OCI-LY7 (cell line): ENCODE results near the gene SLC7A11. TPM values are rescaled to one million over a fixed set of nuclear protein-coding genes. Genes with fewer than 3 reads are reported as not detected.
"Not testable (repeated sequence)": the region's sequence is repeated elsewhere in the genome, so short reads cannot be mapped to it uniquely, and the experiment has no call there.

Experiments
- BruUV-seq: library from RNA; stranded (reverse); fragments of 400-500 nt; replicated peaks from 2 replicates; lab custom pipeline; 2021; lab: Mats Ljungman, UMichigan
- CTCF ChIA-PET: fragments of 300-600 bp; sonication (Branson Sonifier 250); formaldehyde crosslinking; loops from one replicate; lab custom pipeline; 2022; ENCODE audit warnings: antibody characterized with exemption; ENCODE audit not compliant: unreplicated experiment; lab: Charles Lee
- POLR2A ChIA-PET: fragments of 300-600 bp; sonication (Branson Sonifier 250); formaldehyde crosslinking; loops from one replicate; lab custom pipeline; 2022; ENCODE audit warnings: antibody characterized with exemption; lab: Charles Lee
- DNase-seq: peaks from one replicate; pipeline ENCODE4 v3.0.0-alpha.2; 2015; ENCODE audit warnings: low spot score
- H2AFZ ChIP-seq: fragments of 200-600 bp; sonication (generic), shearing (Covaris generic); 2 replicates; pipeline ENCODE4 v1.6.1; 2014; ENCODE audit warnings: mild to moderate bottlenecking, antibody characterized with exemption, low read length, moderate library complexity
- H3K27ac ChIP-seq: fragments of 200-600 bp; sonication (generic); 2 replicates; pipeline ENCODE4 v1.5.1; 2014; ENCODE audit warnings: mixed run types, low read depth, mild to moderate bottlenecking, moderate library complexity, low read length, inconsistent platforms; ENCODE audit not compliant: poor library complexity, severe bottlenecking
- H3K36me3 ChIP-seq: fragments of 200-600 bp; sonication (generic); 2 replicates; pipeline ENCODE4 v1.6.1; 2014; ENCODE audit warnings: mild to moderate bottlenecking, antibody characterized with exemption, low read length, moderate library complexity, mixed read lengths; ENCODE audit not compliant: insufficient read depth
- H3K4me1 ChIP-seq: fragments of 200-600 bp; sonication (generic); 2 replicates; pipeline ENCODE4 v1.5.1; 2014; ENCODE audit warnings: mild to moderate bottlenecking, low read length; ENCODE audit not compliant: insufficient read depth, poor library complexity, severe bottlenecking
- H3K4me2 ChIP-seq: fragments of 200-600 bp; sonication (generic); 2 replicates; pipeline ENCODE4 v1.6.1; 2014; ENCODE audit warnings: mild to moderate bottlenecking, low read length
- H3K4me3 ChIP-seq: fragments of 200-600 bp; sonication (generic); 2 replicates; pipeline ENCODE4 v1.5.1; 2014; ENCODE audit warnings: mild to moderate bottlenecking, low read depth, low read length; ENCODE audit not compliant: poor library complexity, severe bottlenecking
- H3K79me2 ChIP-seq: fragments of 200-600 bp; sonication (generic); 2 replicates; pipeline ENCODE4 v1.6.1; 2016; ENCODE audit warnings: low read depth, mild to moderate bottlenecking, low read length, moderate library complexity, mixed read lengths; ENCODE audit not compliant: insufficient read depth
- H3K9me2 ChIP-seq: fragments of 200-600 bp; sonication (generic); 2 replicates; pipeline ENCODE4 v1.6.1; 2016; ENCODE audit warnings: mild to moderate bottlenecking, low read length, mixed read lengths; ENCODE audit not compliant: insufficient read depth
- H3K9me3 ChIP-seq: fragments of 200-600 bp; sonication (generic); 2 replicates; pipeline ENCODE4 v1.6.1; 2014; ENCODE audit warnings: mild to moderate bottlenecking, mixed run types, low read length, mixed read lengths
- H4K20me1 ChIP-seq: fragments of 200-600 bp; sonication (generic); 2 replicates; pipeline ENCODE4 v1.6.1; 2014; ENCODE audit warnings: mild to moderate bottlenecking, antibody characterized with exemption, low read length, moderate library complexity, mixed read lengths; ENCODE audit not compliant: insufficient read depth
- EZH2phosphoT487 ChIP-seq: fragments of 200-600 bp; sonication (generic); IDR thresholded peaks from 2 replicates; pipeline ENCODE4 v1.6.1; 2018; ENCODE audit warnings: low read depth, borderline replicate concordance, mild to moderate bottlenecking, mixed run types, antibody characterized with exemption, low read length, moderate library complexity, mixed read lengths
- intact Hi-C: fragments of 100-400 bp; cut with micrococcal nuclease; formaldehyde crosslinking; loops from one replicate; pipeline ENCODE4 v1.10.0; 2022; ENCODE audit not compliant: unreplicated experiment
- total RNA-seq, 2 experiments: library from RNA; depleted of rRNA in 1 of 2; stranded (reverse); fragments of >200 nt in 1 of 2; shearing (Covaris generic) in 1 of 2; gene quantifications; 2 replicates each; pipeline ENCODE4 v1.2.3, GENCODE V29; 2014 to 2022
- TF ChIP-seq, protein P1 (sequence below): fragments of 200-600 bp; sonication (generic); conservative IDR thresholded peaks from 2 replicates; pipeline ENCODE4 v1.5.1; 2014; ENCODE audit warnings: mild to moderate bottlenecking, antibody characterized with exemption, low read length, moderate library complexity, mixed read lengths

Gene SLC7A11
- total RNA-seq, 2 experiments from 2014 or later: 5.7 to 16.7 TPM

DNA sequence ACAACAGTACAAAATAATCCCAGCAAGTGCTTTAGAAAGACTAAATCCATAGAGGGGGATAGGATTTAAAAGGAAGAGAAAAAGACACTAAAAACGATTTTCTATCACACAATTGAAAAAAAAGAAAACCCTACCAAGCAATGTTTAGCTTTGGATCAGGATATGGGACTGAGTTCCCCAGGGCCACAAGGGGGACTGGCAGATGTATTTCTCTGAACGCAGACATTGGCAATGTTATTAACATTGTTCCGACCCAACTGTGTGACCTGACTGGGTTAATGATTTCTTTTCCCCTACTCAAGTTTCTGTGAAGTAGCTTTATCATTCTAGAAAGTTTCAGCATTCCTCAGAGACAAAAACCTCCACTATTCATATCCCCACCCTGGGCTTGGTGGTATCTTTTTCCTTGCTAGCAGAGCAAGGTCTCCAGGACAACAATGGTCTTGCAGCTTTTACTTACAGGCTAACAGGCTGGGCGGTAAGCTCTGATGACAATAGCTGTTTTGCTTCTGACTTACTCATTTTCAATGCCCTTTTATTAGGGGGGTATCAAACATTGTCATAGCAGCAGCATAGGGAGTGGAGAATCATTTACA is 25.8 kb downstream of the SLC7A11 start:
- H3K4me3 ChIP-seq: no peak overlapping the region
- intact Hi-C loops: no loop called here
- H3K9me3 ChIP-seq: no peaks in the 10 kb centered on the region
- H2AFZ ChIP-seq: no peak overlapping the region
- peaks cover 50% of the 10 kb centered on the region for H3K36me3 ChIP-seq
- no peaks in the 10 kb centered on the region for H3K79me2 ChIP-seq
- POLR2A ChIA-PET: interaction anchor here (0.7 to 1.7 kb wide), 5 partner anchors 12 to 25 kb away, joined by 3 to 8 read pairs (median 3); partner anchors contain the start of gene SLC7A11
- no peak for DNase-seq
- BruUV-seq: no TSS peak
- no peak overlapping the region for H3K27ac ChIP-seq
- H4K20me1 ChIP-seq: no peaks in the 10 kb centered on the region
- CTCF ChIA-PET: interaction anchor here (0.6 kb wide), 1 partner anchor 18 kb away, joined by 3 read pairs; no protein-coding TSS in a partner anchor
- no peak overlapping the region for H3K4me2 ChIP-seq
- TF ChIP-seq, protein P1, sequence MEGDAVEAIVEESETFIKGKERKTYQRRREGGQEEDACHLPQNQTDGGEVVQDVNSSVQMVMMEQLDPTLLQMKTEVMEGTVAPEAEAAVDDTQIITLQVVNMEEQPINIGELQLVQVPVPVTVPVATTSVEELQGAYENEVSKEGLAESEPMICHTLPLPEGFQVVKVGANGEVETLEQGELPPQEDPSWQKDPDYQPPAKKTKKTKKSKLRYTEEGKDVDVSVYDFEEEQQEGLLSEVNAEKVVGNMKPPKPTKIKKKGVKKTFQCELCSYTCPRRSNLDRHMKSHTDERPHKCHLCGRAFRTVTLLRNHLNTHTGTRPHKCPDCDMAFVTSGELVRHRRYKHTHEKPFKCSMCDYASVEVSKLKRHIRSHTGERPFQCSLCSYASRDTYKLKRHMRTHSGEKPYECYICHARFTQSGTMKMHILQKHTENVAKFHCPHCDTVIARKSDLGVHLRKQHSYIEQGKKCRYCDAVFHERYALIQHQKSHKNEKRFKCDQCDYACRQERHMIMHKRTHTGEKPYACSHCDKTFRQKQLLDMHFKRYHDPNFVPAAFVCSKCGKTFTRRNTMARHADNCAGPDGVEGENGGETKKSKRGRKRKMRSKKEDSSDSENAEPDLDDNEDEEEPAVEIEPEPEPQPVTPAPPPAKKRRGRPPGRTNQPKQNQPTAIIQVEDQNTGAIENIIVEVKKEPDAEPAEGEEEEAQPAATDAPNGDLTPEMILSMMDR: no peak
- TF ChIP-seq EZH2phosphoT487: no peak
- peaks cover 7% of the 10 kb centered on the region for H3K4me1 ChIP-seq
- H3K9me2 ChIP-seq: no peaks in the 10 kb centered on the region

DNA sequence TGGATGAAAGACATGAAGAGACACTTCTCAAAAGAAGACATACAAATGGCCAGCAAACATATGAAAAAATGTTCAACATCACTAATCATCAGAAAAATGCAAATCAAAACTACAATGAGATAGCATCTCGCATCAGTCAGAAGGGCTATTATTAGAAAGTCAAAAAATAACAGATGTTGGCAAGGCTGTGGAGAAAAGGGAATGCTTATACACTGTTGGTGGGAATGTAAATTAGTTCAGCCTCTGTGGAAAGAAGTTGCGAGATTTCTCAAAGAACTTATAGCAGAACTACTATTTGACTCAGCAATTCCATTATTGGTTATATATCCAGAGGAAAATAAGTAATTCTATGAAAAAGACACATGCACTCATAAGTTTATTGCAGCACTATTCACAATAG is 31.6 kb downstream of the SLC7A11 start:
- H3K9me3 ChIP-seq, H3K4me1 ChIP-seq, H4K20me1 ChIP-seq, H3K27ac ChIP-seq, intact Hi-C loops, BruUV-seq, H3K79me2 ChIP-seq, H3K9me2 ChIP-seq, H3K4me2 ChIP-seq, POLR2A ChIA-PET, DNase-seq, CTCF ChIA-PET, H3K4me3 ChIP-seq, H2AFZ ChIP-seq: not testable (repeated sequence)
- H3K36me3 ChIP-seq: peaks cover 16% of the 10 kb centered on the region

DNA sequence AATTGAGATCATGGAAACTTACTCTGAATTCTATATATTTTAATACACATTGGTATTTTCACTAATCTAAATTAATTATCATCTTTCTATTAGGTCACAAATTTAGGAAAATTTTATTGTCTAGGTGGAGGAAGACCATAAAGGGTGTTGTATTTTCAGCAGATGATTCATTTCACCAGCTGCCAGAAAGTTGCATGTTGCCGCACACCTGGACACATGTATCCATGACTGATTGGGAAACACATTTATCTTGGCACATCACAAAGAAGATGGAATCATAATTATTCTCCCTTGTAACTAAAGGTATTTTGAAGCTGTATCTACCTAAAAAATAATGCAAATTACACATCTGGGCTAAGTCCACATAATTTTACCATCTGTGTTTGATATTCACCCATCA is 33.1 kb downstream of the SLC7A11 start:
- TF ChIP-seq EZH2phosphoT487: no peak
- DNase-seq: no peak
- H3K4me3 ChIP-seq: no peak overlapping the region
- no peaks in the 10 kb centered on the region for H3K9me2 ChIP-seq
- no peak overlapping the region for H2AFZ ChIP-seq
- no TSS peak for BruUV-seq
- H3K36me3 ChIP-seq: peaks cover 16% of the 10 kb centered on the region
- no peaks in the 10 kb centered on the region for H4K20me1 ChIP-seq
- ChIA-PET POLR2A (interaction anchor here (1.4 kb wide), 1 partner anchor 11 kb away, joined by 3 read pairs; no protein-coding TSS in a partner anchor), CTCF (no interaction called here)
- H3K9me3 ChIP-seq: no peaks in the 10 kb centered on the region
- no peak overlapping the region for H3K4me2 ChIP-seq
- H3K27ac ChIP-seq: no peak overlapping the region
- H3K4me1 ChIP-seq: no peaks in the 10 kb centered on the region
- intact Hi-C loops: no loop called here
- H3K79me2 ChIP-seq: no peaks in the 10 kb centered on the region
